HepG2 (cell line): Measurements from ENCODE around the gene PCED1B. TPM values are rescaled to one million over a fixed set of nuclear protein-coding genes. Genes with fewer than 3 reads are reported as not detected.

Source experiments
- ATAC-seq: fragments of 200-7000 bp; cut with Tn5 transposase; 3 replicates; pipeline ENCODE4 v1.9.1; 2020; ENCODE audit warnings: mild to moderate bottlenecking, moderate library complexity
- BruUV-seq: library from RNA; stranded (reverse); fragments of 400-500 nt; replicated peaks from 2 replicates; lab custom pipeline; 2021; lab: Mats Ljungman, UMichigan
- CTCF ChIA-PET: fragments of 300-600 bp; formaldehyde crosslinking; extraction: SDS; loops from one replicate; lab custom pipeline; 2021; ENCODE audit warnings: low total read pairs, inconsistent platforms, low intra/inter-chr PET ratio; lab: Yijun Ruan, JAX
- POLR2A ChIA-PET: fragments of 350-600 bp; sonication (Branson Sonifier 250); formaldehyde crosslinking; loops from one replicate; lab custom pipeline; 2020; ENCODE audit warnings: antibody characterized with exemption, inconsistent platforms; lab: Yijun Ruan, JAX
- DNase-seq: peaks from one replicate; pipeline ENCODE4 v3.0.0-alpha.2; 2015; ENCODE audit warnings: low spot score
- FAIRE-seq: peaks from 3 replicates; lab custom pipeline; 2011; peaks lifted over from hg19 to GRCh38; lab: Jason Lieb, UNC
- H2AFZ ChIP-seq: one replicate; pipeline ENCODE4 v1.6.1; 2011; ENCODE audit warnings: low read length, inconsistent platforms
- H3K27ac ChIP-seq: fragments of 300-600 bp; 3 replicates; pipeline ENCODE4 v1.8.0; 2011; ENCODE audit warnings: mixed run types, mild to moderate bottlenecking, mixed read lengths, low read length, inconsistent platforms; ENCODE audit not compliant: insufficient read depth; ENCODE audit errors: extremely low read length
- H3K27me3 ChIP-seq, 2 experiments: fragments of 200-600 bp in 1 of 2; 2 replicates in 1 of 2; 3 replicates in 1 of 2; pipeline versions ENCODE4 v1.6.0 to v1.8.0; 2011; ENCODE audit warnings: low read length in 2 of 2, mild to moderate bottlenecking in 2 of 2, moderate library complexity in 2 of 2, inconsistent platforms in 1 of 2; ENCODE audit not compliant: insufficient read depth in 2 of 2, control insufficient read depth in 1 of 2
- H3K36me3 ChIP-seq, 2 experiments: fragments of 200-600 bp in 1 of 2; replicated peaks in 1 of 2; 2 replicates in 1 of 2; 3 replicates in 1 of 2; pipeline versions ENCODE4 v1.5.1 to v1.8.0; 2011; ENCODE audit warnings: low read length in 2 of 2, inconsistent platforms in 1 of 2; ENCODE audit not compliant: insufficient read depth in 2 of 2, control insufficient read depth in 1 of 2
- H3K4me1 ChIP-seq: 2 replicates; pipeline ENCODE4 v1.5.1; 2012; ENCODE audit warnings: low read length, inconsistent platforms; ENCODE audit not compliant: insufficient read depth
- H3K4me2 ChIP-seq: 2 replicates; pipeline ENCODE4 v1.6.0; 2011; ENCODE audit warnings: low read depth, low read length, inconsistent platforms
- H3K4me3 ChIP-seq, 3 experiments: fragments of 200-600 bp in 1 of 3; sonication (generic), shearing (Covaris generic) in 1 of 3; replicated peaks in 1 of 3; 2 replicates each; pipeline ENCODE4 v1.5.1; 2011 to 2016; ENCODE audit warnings: low read length in 3 of 3, inconsistent platforms in 2 of 3, low read depth in 2 of 3, mild to moderate bottlenecking in 2 of 3, control low read depth in 1 of 3, mixed read lengths in 1 of 3; ENCODE audit not compliant: insufficient read depth in 1 of 3
- H3K79me2 ChIP-seq: one replicate; pipeline ENCODE4 v1.6.1; 2011; ENCODE audit warnings: low read length, inconsistent platforms; ENCODE audit not compliant: insufficient read depth
- H3K9ac ChIP-seq: 2 replicates; pipeline ENCODE4 v1.6.0; 2011; ENCODE audit warnings: mild to moderate bottlenecking, low read depth, low read length, inconsistent platforms; ENCODE audit not compliant: insufficient read depth
- H3K9me3 ChIP-seq: 2 replicates; pipeline ENCODE4 v1.5.1; 2012; ENCODE audit warnings: mild to moderate bottlenecking, low read length
- H4K20me1 ChIP-seq: 2 replicates; pipeline ENCODE4 v1.6.0; 2011; ENCODE audit warnings: inconsistent platforms, mild to moderate bottlenecking, low read length, moderate library complexity; ENCODE audit not compliant: insufficient read depth
- AKAP8 ChIP-seq: sonication (generic); formaldehyde crosslinking; IDR thresholded peaks from 2 replicates; pipeline ENCODE4 v1.5.1; 2020; ENCODE audit warnings: mild to moderate bottlenecking, missing genetic modification reagents
- DR1 ChIP-seq: sonication (generic); formaldehyde crosslinking; IDR thresholded peaks from 2 replicates; pipeline ENCODE4 v1.8.0; 2021; ENCODE audit warnings: mild to moderate bottlenecking, missing genetic modification reagents, inconsistent platforms
- RFXAP ChIP-seq: sonication (generic); formaldehyde crosslinking; IDR thresholded peaks from 2 replicates; pipeline ENCODE4 v1.4.0; 2020; ENCODE audit warnings: missing genetic modification reagents, borderline replicate concordance
- SAP130 ChIP-seq: IDR thresholded peaks from 2 replicates; pipeline ENCODE4 v1.6.1; 2016; ENCODE audit warnings: low read depth
- TRIM24 ChIP-seq: sonication (generic); formaldehyde crosslinking; IDR thresholded peaks from 2 replicates; pipeline ENCODE4 v1.8.0; 2022; ENCODE audit warnings: mild to moderate bottlenecking, missing genetic modification reagents
- ZNF24 ChIP-seq: fragments of 450-650 bp; IDR thresholded peaks from 2 replicates; pipeline ENCODE4 v1.6.1; 2017; ENCODE audit warnings: antibody characterized with exemption, mild to moderate bottlenecking
- ZNF788 ChIP-seq: sonication (generic); formaldehyde crosslinking; IDR thresholded peaks from 2 replicates; pipeline ENCODE4 v1.5.0; 2020; ENCODE audit warnings: mild to moderate bottlenecking, missing genetic modification reagents, borderline replicate concordance
- WGBS: methylation state at CpG from one replicate; pipeline ENCODE4 v1.1.6; 2017; ENCODE audit warnings: low lambda C conversion rate; 5-methylcytosine and 5-hydroxymethylcytosine counted together
- in situ Hi-C: cut with HindIII; loops from 2 replicates; pipeline ENCODE4 v1.10.0; 2017; ENCODE audit warnings: low pct_unique_long_range_greater_than_20kb; ENCODE audit not compliant: extremely low pct_ligation_motif_present
- intact Hi-C: fragments of 100-400 bp; cut with micrococcal nuclease; formaldehyde crosslinking; loops from one replicate; pipeline ENCODE4 v1.10.0; 2022; ENCODE audit not compliant: unreplicated experiment
- polyA plus RNA-seq, 8 experiments: library from polyadenylated mRNA; depleted of rRNA in 3 of 8; stranded (reverse) in 7 of 8; unstranded in 1 of 8; fragments of >200 nt; fragmentation: Illumina TruSeq in 4 of 8; extraction: Trizol in 4 of 8; gene quantifications; 2 replicates each; pipeline versions ENCODE4 v1.2.1 to v1.2.3, GENCODE V29; 2011 to 2016; ENCODE audit warnings: low read depth in 4 of 8, missing spikeins in 1 of 8, mixed read lengths in 1 of 8; ENCODE audit not compliant: insufficient read depth in 1 of 8
- total RNA-seq, 5 experiments: library from RNA; depleted of rRNA; stranded (reverse); fragments of >200 nt; fragmentation: Illumina TruSeq; extraction: Trizol; gene quantifications; 2 replicates each; pipeline ENCODE4 v1.2.3, GENCODE V29; 2016; ENCODE audit warnings: low read depth in 1 of 5
- TF ChIP-seq, protein P1 (sequence below): sonication (generic); formaldehyde crosslinking; IDR thresholded peaks from 2 replicates; pipeline ENCODE4 v1.5.0; 2020; ENCODE audit warnings: mild to moderate bottlenecking, low read depth, missing genetic modification reagents, borderline replicate concordance
- TF ChIP-seq, protein P2 (sequence below): sonication (generic); formaldehyde crosslinking; IDR thresholded peaks from 2 replicates; pipeline ENCODE4 v1.5.1; 2020; ENCODE audit warnings: mild to moderate bottlenecking, missing genetic modification reagents, moderate library complexity
- TF ChIP-seq, protein P3 (sequence below): sonication (generic); formaldehyde crosslinking; IDR thresholded peaks from 2 replicates; pipeline ENCODE4 v1.4.0; 2020; ENCODE audit warnings: missing genetic modification reagents, borderline replicate concordance
- TF ChIP-seq, protein P4 (sequence below): sonication (generic); formaldehyde crosslinking; IDR thresholded peaks from 2 replicates; pipeline ENCODE4 v1.4.0; 2020; ENCODE audit warnings: missing genetic modification reagents
- TF ChIP-seq, protein P5 (sequence below): sonication (generic); formaldehyde crosslinking; IDR thresholded peaks from 2 replicates; pipeline ENCODE4 v1.9.0; 2021; ENCODE audit warnings: missing genetic modification reagents, borderline replicate concordance
- TF ChIP-seq, protein P6 (sequence below): IDR thresholded peaks from 2 replicates; pipeline ENCODE4 v1.6.1; 2016; ENCODE audit warnings: missing compliant biosample characterization, missing genetic modification reagents, borderline replicate concordance

Gene PCED1B
- total and polyA plus RNA-seq, 2 of the 13 experiments (the other 11 are each of a cell fraction or from before 2014, with no cell fraction given) = 0.11 to 0.37 TPM

DNA sequence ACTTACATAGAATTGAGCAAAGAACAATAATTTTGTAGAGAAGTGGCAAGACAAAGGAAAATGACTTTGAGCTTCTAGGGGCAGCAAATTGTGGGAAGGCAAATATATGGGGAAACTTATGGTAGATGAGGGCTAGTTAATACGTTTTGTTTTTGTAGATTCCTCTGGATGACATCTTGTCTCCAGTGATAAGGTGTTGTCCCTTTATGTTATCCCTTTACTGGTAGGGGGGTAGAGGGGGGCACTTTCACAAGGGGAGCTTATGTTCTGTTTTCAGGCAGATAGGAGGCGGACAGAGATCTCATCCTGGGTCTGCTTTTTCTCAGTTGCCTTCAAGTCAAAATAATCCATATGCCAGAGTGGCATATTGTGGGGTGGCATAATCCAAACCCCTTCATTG lies 106.8 kb downstream of the PCED1B start:
- in situ Hi-C loops (no loop called here), intact Hi-C loops (no loop called here)
- no TSS peak for BruUV-seq
- CTCF ChIA-PET = no interaction called here
- no peak overlapping the region for H3K9ac ChIP-seq
- no peaks in the 10 kb centered on the region for H4K20me1 ChIP-seq
- no peaks in the 10 kb centered on the region for H3K79me2 ChIP-seq
- H3K4me3 ChIP-seq = no peak overlapping the region
- FAIRE-seq (no peak), DNase-seq (no peak), ATAC-seq (no peak)
- WGBS = 21% methylated on average over 2 of the region's 2 CpGs
- H3K27ac ChIP-seq = no peak overlapping the region
- POLR2A ChIA-PET = no interaction called here
- H3K27me3 ChIP-seq = no peaks in the 10 kb centered on the region
- no peaks in the 10 kb centered on the region for H3K36me3 ChIP-seq
- H2AFZ ChIP-seq = no peak overlapping the region
- no peaks in the 10 kb centered on the region for H3K4me1 ChIP-seq
- H3K9me3 ChIP-seq = no peaks in the 10 kb centered on the region
- no peak overlapping the region for H3K4me2 ChIP-seq
- TF ChIP-seq, protein P1, sequence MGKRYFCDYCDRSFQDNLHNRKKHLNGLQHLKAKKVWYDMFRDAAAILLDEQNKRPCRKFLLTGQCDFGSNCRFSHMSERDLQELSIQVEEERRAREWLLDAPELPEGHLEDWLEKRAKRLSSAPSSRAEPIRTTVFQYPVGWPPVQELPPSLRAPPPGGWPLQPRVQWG (CRISPR knock-in tag) = no peak
- TF ChIP-seq, protein P2, sequence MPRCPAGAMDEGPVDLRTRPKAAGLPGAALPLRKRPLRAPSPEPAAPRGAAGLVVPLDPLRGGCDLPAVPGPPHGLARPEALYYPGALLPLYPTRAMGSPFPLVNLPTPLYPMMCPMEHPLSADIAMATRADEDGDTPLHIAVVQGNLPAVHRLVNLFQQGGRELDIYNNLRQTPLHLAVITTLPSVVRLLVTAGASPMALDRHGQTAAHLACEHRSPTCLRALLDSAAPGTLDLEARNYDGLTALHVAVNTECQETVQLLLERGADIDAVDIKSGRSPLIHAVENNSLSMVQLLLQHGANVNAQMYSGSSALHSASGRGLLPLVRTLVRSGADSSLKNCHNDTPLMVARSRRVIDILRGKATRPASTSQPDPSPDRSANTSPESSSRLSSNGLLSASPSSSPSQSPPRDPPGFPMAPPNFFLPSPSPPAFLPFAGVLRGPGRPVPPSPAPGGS (CRISPR knock-in tag) = no peak
- TF ChIP-seq, protein P3, sequence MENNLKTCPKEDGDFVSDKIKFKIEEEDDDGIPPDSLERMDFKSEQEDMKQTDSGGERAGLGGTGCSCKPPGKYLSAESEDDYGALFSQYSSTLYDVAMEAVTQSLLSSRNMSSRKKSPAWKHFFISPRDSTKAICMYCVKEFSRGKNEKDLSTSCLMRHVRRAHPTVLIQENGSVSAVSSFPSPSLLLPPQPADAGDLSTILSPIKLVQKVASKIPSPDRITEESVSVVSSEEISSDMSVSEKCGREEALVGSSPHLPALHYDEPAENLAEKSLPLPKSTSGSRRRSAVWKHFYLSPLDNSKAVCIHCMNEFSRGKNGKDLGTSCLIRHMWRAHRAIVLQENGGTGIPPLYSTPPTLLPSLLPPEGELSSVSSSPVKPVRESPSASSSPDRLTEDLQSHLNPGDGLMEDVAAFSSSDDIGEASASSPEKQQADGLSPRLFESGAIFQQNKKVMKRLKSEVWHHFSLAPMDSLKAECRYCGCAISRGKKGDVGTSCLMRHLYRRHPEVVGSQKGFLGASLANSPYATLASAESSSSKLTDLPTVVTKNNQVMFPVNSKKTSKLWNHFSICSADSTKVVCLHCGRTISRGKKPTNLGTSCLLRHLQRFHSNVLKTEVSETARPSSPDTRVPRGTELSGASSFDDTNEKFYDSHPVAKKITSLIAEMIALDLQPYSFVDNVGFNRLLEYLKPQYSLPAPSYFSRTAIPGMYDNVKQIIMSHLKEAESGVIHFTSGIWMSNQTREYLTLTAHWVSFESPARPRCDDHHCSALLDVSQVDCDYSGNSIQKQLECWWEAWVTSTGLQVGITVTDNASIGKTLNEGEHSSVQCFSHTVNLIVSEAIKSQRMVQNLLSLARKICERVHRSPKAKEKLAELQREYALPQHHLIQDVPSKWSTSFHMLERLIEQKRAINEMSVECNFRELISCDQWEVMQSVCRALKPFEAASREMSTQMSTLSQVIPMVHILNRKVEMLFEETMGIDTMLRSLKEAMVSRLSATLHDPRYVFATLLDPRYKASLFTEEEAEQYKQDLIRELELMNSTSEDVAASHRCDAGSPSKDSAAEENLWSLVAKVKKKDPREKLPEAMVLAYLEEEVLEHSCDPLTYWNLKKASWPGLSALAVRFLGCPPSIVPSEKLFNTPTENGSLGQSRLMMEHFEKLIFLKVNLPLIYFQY (CRISPR knock-in tag) = no peak
- TF ChIP-seq TRIM24 (CRISPR knock-in tag) = no peak
- TF ChIP-seq AKAP8 (CRISPR knock-in tag) = no peak
- TF ChIP-seq, protein P4, sequence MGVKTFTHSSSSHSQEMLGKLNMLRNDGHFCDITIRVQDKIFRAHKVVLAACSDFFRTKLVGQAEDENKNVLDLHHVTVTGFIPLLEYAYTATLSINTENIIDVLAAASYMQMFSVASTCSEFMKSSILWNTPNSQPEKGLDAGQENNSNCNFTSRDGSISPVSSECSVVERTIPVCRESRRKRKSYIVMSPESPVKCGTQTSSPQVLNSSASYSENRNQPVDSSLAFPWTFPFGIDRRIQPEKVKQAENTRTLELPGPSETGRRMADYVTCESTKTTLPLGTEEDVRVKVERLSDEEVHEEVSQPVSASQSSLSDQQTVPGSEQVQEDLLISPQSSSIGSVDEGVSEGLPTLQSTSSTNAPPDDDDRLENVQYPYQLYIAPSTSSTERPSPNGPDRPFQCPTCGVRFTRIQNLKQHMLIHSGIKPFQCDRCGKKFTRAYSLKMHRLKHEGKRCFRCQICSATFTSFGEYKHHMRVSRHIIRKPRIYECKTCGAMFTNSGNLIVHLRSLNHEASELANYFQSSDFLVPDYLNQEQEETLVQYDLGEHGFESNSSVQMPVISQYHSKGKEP (CRISPR knock-in tag) = no peak
- TF ChIP-seq RFXAP (CRISPR knock-in tag) = no peak
- no peak for TF ChIP-seq DR1
- TF ChIP-seq, protein P5, sequence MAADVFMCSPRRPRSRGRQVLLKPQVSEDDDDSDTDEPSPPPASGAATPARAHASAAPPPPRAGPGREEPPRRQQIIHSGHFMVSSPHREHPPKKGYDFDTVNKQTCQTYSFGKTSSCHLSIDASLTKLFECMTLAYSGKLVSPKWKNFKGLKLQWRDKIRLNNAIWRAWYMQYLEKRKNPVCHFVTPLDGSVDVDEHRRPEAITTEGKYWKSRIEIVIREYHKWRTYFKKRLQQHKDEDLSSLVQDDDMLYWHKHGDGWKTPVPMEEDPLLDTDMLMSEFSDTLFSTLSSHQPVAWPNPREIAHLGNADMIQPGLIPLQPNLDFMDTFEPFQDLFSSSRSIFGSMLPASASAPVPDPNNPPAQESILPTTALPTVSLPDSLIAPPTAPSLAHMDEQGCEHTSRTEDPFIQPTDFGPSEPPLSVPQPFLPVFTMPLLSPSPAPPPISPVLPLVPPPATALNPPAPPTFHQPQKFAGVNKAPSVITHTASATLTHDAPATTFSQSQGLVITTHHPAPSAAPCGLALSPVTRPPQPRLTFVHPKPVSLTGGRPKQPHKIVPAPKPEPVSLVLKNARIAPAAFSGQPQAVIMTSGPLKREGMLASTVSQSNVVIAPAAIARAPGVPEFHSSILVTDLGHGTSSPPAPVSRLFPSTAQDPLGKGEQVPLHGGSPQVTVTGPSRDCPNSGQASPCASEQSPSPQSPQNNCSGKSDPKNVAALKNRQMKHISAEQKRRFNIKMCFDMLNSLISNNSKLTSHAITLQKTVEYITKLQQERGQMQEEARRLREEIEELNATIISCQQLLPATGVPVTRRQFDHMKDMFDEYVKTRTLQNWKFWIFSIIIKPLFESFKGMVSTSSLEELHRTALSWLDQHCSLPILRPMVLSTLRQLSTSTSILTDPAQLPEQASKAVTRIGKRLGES (CRISPR knock-in tag) = no peak
- TF ChIP-seq SAP130 = no peak
- no peak for TF ChIP-seq ZNF788 (CRISPR knock-in tag)
- no peak for TF ChIP-seq ZNF24
- TF ChIP-seq, protein P6, sequence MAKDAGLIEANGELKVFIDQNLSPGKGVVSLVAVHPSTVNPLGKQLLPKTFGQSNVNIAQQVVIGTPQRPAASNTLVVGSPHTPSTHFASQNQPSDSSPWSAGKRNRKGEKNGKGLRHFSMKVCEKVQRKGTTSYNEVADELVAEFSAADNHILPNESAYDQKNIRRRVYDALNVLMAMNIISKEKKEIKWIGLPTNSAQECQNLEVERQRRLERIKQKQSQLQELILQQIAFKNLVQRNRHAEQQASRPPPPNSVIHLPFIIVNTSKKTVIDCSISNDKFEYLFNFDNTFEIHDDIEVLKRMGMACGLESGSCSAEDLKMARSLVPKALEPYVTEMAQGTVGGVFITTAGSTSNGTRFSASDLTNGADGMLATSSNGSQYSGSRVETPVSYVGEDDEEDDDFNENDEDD = no peak
